Measurements from ENCODE around the gene PWP1.

Gene PWP1

GRCh38 chr12:107735763-107736162, 50.2 kb downstream of the PWP1 start:
- no peak for DNase-seq (ENCODE audit: low read depth)

- no peak for DNase-seq (ENCODE audit: low read depth)
These were observed 51.3 kb downstream of the PWP1 start for GRCh38 chr12:107736914-107737313.

DNA sequence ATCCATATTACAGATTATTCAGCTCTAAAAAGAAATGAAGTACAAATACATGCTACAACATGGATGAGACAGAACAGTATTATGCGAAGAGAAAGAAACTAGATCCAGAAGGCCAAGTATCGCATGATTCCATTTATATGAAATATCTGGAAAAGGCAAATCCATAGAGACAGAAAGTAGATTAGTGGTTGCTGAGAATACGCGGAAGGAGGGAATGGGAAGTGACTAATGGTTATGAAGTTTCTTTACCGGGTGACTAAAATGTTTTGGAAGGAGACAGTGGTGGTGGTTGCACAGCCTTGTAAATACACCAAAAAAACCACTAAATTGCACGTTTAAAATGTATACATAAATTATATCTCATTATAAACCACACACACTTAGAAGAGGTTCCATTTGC, 62.9 kb downstream of the PWP1 start:
- peak; percentile 60 for DNase-seq (ENCODE audit: low read depth)

GRCh38 chr12:107749083-107749482, 63.5 kb downstream of the PWP1 start:
- peak; percentile 36 for DNase-seq (ENCODE audit: low read depth)

DNA sequence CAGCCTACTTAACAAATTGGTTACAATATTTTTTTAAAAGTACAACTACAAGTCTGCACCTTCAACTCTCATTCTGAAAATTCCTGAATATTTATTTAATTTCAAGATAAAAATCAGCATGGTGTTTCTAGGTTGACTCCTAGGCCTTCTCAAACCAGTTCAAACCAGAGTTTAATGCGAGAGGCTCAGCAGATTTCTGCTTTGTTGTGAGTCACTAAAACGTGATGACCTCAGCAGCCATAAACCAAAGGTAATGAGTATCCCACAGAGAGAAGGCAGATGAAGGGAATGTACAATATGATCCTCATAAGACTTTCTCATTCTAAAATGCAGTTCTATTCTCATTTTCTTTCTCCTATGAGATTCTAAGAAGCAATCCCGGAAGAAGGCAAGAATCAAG, 73.8 kb downstream of the PWP1 start:
- DNase-seq (ENCODE audit: low read depth): peak; percentile 70

DNA sequence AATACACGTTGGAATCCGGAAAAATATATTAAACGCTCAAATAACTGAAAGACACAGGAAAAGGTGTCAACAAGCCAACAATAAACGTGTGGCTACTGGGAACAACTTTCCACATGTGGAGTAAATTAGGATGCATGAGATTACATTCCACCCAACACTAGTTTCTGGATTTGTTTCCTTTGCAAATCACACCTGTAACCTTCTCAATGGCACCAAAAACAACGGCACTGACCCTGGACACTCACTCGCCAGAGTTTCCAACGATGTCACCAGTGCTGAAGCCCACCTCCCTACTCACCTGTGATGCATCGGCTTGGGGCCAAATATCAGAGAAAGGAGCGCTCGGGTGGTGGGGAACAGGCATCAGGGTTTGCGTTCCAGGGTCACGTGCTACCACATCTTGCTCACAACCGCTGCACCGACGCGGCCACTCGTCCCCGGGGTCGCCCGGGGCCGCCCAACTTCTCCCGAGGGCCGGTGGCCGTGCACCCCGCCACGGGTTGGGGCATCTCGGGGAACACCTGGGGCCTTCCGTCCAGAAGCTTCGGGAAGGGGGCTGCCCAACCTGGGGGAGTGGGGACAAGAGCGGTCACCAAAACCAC, 74.7 kb downstream of the PWP1 start:
- DNase-seq (ENCODE audit: low read depth): no peak

- peak; percentile 60 for DNase-seq (ENCODE audit: low read depth)
These were observed 75.4 kb downstream of the PWP1 start, which contains the start of gene PRDM4 for GRCh38 chr12:107760809-107761501. TSS of gene PRDM4 (minus strand) at chr12:107761137. CDS start at chr12:107760515, 622 bp downstream.

GRCh38 chr12:107761502-107761904, 75.9 kb downstream of the PWP1 start:
- no peak for DNase-seq (ENCODE audit: low read depth)
